ENCODE data around the gene SLC12A8. TPM values are rescaled to one million over a fixed set of nuclear protein-coding genes. Genes with fewer than 3 reads are reported as not detected.

Gene SLC12A8
- polyA plus RNA-seq, 3 donors, result 4.7 to 8.3 (median 5.6) TPM

DNA sequence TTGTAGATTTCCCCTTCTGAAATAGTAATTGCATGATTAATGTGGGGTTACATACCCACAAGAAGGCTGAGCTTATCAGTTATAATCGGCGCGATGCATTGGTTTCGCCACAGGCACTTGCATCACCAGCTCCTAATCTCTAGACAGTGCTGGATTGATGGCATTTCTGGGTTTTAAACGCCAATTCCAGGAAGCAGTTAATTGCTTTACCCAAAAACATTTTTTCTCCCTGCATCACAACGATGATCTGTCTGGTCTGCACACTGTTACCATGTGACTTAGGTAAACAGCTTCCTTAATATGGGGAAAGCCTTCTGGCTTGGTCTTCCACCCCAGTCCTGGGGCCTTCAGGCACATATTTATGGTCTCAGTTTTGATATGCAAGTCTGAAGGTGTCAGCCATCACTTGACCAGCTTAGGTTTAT is 86.7 kb downstream of the SLC12A8 start:
- DNase-seq (ENCODE audit: extremely low read depth in 1 of 11, low read depth in 9 of 11, low spot score in 4 of 11), result no peak

DNA sequence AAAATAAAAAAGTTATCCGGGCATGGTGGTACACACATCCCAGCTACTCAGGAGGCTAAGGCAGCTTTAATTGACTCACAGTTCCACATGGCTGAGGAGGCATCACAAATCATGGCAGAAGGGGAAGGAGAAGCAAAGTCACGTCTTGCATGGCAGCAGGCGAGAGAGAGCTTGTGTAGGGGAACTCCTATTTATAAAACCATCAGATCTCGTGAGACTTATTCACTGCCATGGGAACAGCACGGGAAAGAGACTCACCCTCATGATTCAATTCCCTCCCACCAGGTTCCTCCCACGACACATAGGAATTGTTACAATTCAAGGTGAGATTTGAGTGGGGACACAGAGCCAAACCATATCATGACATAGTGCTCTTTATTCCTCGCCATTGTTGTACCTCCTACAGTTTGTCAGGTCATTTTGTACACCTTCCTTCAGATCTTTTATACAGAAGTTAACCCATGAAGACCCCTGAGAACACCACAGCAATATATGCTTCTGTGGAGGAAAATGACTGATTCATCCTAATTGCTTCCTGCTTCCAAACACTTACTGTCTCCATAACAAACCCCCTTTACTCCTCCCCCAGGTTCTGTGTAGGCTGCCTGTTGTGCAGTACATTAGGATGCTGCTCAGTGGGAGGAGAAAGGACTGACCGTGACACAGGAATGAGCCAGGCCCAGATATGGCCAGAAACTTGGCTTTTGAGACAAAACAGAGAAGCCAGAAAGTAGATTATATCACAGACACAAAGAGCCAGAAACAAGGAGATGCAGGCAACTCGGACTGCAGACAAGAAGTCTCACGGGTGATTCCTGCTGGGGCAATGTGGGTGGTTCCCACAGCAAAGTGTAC is 88.9 kb downstream of the SLC12A8 start:
- DNase-seq (ENCODE audit: extremely low read depth in 1 of 11, low read depth in 9 of 11, low spot score in 4 of 11), result no peak

DNA sequence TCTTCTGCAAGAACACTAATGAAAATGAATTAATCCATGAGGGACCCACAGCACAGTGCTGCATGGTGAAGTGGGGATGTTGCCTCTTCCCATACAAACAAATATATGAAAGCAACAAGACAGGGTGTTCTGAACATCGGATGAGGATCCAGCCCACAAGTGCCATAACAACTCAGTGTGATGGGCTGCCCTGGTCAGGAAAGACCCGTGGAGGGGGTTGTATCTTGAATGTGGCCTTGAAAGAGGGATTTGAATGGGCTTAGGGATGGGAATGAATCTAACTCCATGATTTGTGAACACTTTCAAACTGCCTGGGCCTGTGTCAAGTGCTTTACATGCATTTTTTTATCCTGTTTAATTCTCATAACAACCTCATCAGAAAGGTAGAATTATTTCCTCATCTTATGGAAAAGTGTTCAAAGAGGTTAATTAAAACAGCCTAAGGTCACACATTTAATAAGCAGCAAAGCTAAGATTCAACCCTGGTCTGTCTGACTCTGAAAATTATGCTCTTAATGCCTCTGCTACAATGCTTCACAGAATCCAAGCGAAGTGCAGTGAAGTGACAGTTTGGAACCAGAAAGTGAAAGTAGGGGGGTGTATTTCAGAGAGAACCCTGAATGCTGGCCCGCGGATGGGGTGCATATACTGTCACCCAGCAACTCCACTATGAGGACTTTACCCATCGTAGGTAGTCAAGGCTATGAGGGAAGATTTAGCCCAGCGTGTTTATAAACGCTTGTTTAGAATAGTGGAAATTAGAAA is 91.1 kb downstream of the SLC12A8 start:
- DNase-seq (ENCODE audit: extremely low read depth in 1 of 11, low read depth in 9 of 11, low spot score in 4 of 11), result no peak

DNA sequence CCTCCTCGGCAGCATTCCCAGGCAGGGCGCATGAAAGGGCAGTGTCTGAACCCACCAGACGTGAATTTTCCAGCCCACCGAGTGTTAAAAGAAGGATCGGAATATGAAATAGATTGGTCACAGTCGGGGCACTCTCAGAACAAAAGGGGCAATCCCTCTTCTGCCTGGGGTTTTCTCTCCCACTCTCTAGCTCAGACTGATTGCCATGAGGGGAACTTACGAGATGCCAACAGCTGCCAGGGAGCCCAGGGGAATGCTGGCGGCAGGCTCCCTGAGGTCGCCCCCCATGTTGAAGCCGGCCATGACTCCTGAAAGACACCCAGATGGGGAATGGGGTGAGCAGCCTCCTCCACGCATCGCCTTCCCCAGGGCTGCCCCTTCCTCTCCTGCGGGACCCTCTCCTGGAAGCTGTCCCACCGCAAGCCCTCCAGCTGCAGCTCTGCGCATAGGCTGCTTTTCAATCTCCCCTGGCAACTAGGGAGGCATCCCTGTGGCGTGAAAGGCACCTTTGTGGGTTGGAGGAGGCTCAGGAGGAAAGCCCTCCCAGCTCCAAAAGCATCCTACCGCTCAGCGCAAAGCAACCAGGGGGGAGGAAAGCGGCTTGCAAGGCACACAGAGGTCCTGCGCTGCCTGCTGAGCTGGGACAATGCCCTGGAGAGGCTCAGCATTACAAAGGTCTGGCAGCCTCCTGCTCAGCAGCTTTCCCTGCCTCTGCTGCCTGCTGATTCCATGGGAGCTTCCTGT is 92.0 kb downstream of the SLC12A8 start:
- no peak for DNase-seq (ENCODE audit: extremely low read depth in 1 of 11, low read depth in 9 of 11, low spot score in 4 of 11)

DNA sequence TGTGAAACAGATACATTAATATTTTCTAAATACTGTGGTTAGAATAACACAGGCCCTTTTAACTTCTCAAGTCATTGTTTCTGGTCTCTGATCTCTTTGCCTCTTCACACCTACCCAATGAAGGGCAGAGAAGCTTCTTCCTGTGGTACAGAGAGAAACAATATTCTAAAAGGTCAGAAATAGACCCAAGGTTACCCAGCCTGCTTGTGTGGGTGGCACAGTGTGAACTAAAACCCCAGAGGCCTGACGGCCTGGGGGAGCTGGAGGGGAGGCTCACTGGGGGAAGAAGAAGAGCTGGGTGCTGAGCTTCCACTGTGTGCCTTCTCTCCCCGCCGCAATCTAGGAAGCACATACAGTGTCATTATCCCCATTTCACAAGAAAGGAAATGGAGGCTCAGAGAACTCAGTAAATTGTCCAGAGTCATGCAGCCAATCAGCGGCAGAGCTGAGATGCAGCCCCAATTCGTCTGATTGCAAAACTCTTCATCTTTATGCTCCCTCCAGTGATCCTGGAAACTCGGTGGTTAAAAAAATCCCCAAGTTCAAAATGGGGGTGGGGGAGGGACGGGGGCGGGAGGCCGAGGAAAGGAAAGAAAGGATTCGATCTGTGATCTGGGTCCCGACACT is 92.7 kb downstream of the SLC12A8 start:
- no peak for DNase-seq (ENCODE audit: extremely low read depth in 1 of 11, low read depth in 9 of 11, low spot score in 4 of 11)

DNA sequence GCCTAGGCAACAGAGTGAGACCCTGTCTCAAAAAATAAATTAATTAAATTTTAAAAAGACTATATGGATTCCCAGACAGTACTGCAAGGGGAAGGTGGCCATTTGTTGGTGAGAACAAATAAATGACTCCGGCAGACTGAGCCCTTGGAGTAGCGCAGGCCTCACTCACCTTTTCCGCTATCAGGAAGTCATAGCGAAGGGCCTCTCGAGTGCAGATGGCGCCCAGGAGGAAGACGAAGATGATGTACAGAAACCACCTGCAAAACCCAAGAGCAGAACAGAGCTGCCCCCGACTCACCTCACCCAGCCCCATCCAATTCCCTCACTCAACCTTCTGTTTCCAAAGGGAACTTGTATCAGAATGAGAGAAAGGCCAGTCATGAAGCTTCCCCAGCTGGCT is 93.9 kb downstream of the SLC12A8 start:
- no peak for DNase-seq (ENCODE audit: extremely low read depth in 1 of 11, low read depth in 9 of 11, low spot score in 4 of 11)

DNA sequence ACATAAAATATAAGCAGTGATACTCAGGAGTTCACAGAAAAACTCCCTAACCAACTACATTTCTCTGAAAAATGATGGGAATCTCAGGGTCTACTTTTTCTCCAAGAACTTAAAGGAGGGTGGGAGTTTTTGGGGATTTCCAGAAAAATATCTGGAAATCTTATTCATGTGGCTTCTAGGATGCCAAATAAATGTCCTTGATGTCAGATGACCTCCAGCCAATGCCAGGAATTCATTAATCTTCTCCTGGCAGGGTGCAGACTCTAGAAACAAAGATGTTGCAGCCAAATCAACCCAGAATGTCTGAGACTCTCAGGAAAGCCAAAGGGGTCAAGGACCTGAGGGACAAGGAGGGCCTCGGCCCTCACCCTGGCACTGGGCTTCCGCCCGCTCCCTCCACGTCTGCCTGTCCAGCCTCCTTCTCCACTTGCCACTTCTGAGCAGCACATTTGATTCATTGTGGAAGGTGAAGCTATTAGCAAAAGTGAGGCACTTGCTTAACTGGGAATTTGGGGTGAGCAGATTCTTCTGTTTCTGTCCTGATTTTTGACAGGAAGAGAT is 94.8 kb downstream of the SLC12A8 start:
- DNase-seq (ENCODE audit: extremely low read depth in 1 of 11, low read depth in 9 of 11, low spot score in 4 of 11), result no peak

DNA sequence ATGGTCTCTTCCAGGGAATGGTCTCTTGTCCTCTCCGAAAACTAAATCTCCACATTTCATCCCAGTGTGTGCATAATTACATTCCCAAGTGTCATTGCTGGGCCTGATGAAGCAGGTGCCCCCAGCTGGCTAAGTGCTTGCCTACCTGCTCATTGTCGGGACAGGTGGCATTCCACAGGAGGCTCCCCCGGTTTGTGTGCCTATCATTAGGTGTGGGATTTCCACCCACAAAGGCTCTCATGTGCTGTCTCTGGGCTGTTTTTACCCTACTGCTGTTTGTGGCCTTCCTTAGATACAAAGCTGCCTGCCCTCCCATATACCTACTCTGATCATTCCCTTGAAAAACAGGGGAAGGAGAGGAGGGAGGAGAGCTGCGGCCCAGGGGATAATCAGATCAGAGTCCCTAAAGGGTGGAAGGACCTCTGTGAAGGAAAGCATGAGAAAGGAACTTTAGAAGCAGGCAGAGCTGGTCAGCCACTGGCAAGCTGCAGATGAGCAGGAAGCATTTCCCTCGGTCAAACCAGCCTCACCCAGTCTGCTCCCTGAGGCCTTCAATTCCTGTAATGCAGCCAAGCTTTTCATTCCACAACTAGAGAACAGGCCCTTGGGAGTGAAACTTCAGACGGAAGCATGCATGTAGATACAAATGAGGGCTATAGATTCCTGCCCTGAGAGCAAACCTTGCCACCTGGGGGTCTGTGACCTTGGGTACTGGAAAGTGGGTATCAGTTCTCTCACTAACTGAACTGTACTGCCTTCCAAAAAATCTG is 96.1 kb downstream of the SLC12A8 start:
- DNase-seq (ENCODE audit: extremely low read depth in 1 of 11, low read depth in 9 of 11, low spot score in 4 of 11), result peak in 8 of 11 donors; percentile 29 to 79 (median 54)

DNA sequence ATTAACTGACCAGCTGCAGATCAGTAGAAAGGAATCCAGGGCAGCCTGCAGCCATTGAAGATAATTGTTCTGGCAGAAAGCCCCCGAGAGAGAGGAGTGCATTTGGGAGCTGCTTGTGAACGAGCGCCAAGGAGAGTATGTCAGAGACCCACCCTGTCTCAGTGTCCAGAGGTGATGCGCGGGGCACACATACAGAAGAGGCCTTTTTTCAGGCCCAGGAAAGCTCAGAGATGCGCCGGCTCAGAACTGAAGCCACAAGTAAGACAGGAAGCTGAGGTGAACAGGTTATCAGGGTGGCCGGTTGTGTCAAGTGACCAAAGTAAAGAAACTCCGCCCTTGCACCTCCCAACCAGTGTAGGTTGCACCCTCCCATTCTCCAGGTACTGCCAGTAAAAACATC is 96.9 kb downstream of the SLC12A8 start:
- DNase-seq (ENCODE audit: extremely low read depth in 1 of 11, low read depth in 9 of 11, low spot score in 4 of 11), result no peak

DNA sequence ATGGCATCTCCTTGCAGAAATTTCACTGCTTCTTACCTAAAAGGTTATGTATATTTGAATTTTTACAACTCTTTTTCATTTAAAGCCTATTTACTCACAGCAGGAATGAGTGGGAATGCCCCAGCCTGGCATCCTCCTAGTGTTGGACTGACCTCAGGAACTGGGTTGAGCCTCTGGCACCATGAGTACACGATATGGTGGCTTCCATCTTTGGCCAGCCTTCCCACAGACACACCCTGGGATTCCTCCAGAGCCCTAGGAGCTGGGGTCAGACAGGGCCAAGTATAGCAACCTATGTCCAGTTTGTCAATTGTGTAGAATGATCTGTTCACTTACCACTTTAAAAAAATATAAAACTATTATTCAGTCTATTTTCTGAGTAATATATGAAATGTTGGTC is 99.6 kb downstream of the SLC12A8 start:
- DNase-seq (ENCODE audit: extremely low read depth in 1 of 11, low read depth in 9 of 11, low spot score in 4 of 11), result no peak

DNA sequence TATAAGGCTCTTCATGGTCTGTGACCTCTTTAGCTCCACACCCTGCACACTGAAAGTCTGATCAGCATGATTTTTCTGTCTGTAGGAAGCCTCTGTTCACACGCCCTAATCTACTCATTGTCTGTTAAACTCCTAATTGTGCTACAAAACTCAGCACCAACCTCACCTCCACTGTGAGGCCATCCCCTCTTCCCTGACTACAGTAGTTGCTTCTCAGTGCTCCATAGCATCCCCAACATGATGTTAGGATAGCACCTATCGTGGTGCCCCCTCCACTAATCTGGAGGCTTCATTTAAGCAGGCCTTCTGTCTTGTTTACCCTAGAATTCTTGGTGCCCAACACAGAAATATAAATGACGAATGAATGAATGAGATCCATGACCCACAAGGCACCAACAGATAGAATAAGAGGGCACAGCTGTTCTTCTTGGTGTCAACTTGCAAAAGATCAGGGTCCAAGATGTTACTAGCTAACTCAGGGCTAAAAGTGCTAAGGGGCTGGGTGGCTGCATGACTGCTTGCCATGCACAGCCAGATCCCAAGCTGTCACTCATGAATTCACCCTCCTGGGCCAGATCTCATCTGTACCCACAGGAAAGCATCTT is 101.6 kb downstream of the SLC12A8 start:
- no peak for DNase-seq (ENCODE audit: extremely low read depth in 1 of 11, low read depth in 9 of 11, low spot score in 4 of 11)

DNA sequence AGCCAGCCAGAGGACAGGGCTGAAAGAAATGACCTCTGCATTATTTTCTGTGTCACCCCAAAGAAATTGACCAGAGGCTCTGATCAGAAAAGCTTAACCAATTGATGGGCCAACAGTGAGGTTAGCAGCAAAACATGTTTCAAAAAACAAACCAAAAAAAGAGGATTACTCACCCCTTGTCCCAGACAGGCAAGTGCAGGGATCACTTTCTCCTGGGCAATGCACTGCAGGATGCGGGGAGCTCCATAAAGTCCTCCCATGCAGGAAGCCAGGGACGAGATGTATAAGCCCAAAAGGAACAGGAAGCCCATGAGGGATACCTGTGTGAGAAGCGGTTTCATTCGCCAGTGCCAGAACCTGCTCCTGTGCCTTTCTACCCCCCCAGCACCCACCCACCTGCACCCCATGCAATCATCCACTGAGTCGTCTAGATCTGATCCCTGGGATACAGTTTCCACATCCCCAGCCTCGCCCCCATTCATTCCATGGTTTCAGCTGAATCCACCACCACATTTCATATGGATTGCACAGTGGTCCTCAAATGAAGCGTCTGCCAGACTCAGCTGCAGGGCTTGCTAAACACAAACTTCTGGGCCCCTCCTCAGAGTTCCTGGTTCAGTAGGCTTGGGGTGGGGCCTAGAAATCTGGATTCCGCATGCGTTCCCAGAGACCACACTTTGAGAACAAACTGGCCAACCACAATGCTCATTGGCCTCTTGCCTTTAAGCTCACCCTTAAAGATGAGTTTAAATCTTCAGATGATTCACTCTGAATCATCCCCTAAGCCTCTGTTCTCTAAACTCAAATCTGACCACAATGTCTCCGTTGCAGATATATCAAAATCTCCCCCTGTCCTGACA is 102.3 kb downstream of the SLC12A8 start:
- no peak for DNase-seq (ENCODE audit: extremely low read depth in 1 of 11, low read depth in 9 of 11, low spot score in 4 of 11)

DNA sequence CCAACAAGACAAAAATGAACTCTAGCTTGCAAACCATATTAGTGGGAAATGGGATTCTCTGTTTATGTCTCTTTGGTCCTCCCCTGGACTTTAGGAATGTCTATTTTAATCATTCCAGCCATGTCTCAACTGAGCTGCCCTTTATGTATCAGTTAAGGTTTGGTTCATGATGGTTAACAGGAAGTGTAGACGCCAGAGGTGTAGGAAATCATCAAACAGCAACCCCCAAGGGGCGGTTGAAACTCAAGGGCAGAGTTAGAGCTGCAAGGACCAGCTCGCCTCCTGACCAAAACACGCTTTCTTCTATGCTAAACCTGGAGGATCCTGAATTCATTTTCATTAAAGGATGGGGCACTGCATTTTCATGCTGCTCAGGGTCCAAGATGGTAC is 103.0 kb downstream of the SLC12A8 start:
- DNase-seq (ENCODE audit: extremely low read depth in 1 of 11, low read depth in 9 of 11, low spot score in 4 of 11), result no peak

DNA sequence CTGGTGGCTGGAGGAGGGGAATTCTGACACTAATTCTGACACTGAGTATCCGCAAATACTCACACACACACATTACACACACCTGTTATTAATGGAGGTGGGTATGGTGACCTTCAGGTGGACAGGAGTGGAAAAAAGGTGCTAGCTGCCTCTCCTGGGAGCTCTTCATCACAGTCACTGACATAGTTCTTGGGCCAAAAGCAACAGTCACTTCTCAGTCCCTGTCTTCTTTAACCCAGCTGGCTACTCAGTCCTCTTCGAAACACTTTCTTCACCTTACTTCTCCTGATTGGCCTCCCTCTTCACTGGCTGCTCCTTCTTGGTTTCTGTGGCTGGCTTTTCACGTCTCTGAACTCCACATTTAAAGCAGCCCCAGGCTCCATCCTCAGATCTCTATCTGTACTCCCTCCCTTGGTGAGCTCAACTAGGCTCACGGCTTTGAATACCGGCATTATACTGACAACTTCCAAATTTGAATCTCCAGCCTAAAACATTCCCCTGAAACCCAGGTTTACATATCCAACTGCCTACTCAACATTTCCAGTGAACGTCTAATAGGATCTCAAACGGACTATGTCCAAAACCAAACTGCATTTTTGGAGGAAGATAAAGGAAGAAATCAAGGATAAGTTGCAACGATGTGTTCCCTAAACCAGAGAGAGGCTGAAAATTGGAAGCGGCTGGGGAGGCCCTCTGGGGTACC is 103.6 kb downstream of the SLC12A8 start:
- DNase-seq (ENCODE audit: extremely low read depth in 1 of 11, low read depth in 9 of 11, low spot score in 4 of 11), result no peak

DNA sequence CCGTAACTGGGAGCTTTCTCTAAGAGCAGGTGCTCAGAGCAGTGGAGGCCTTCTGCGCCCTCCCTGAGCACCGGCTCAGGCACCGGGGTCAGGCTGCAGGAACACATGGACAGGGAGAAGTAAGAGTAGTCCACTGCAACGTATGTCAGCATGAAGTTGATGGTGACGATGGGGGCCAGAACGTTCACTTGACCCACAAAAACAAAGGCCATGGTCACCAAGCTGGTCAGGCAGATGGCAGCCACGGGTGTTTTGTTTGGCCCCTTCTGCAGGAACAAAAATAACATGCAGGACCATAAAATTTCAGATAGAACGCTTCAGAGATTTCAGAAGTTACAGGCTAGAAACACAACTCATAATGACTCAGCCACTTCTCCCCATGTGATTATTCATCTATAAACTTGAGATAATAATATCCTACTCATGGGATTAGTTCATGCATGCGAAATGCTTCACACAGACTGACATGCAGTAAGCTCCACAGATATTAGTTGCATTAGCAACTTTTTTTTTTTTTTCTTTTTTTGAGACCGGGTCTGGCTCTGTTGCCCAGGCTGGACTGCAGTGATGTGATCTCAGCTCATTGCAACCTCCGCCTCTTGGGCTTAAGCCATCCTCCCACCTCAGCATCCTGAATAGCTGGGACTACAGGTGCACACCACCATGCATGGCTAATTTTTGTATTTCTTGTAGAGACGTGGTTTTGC is 104.5 kb downstream of the SLC12A8 start:
- DNase-seq (ENCODE audit: extremely low read depth in 1 of 11, low read depth in 9 of 11, low spot score in 4 of 11), result no peak

DNA sequence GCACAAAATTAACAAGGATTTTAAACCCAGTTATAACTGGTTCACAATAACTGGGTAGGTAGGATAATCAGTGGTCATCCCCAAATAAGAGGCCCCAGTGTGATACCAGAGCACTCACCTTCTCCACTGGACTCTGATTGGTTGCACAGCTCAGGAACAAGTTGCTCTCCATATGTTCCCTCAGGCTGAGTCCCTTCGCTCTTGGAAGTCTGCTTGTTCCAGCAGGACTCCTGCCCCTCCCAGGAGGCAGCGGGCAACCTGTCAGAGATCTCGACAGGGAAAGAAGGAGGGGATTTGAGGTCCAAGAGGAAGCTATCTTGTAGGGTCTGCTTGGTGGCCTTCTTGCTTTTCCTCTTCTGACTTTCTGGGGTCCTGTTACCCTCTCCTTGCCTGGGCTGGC is 105.2 kb downstream of the SLC12A8 start:
- DNase-seq (ENCODE audit: extremely low read depth in 1 of 11, low read depth in 9 of 11, low spot score in 4 of 11), result no peak

All from renal cortex interstitium (tissue), 11 donors.